ENCODE data around the gene DPY19L3. TPM values are rescaled to one million over a fixed set of nuclear protein-coding genes. Genes with fewer than 3 reads are reported as not detected.

The DPY19L3 gene
- total RNA-seq, 1 experiment from 2014 or later: 27.8 TPM

DNA sequence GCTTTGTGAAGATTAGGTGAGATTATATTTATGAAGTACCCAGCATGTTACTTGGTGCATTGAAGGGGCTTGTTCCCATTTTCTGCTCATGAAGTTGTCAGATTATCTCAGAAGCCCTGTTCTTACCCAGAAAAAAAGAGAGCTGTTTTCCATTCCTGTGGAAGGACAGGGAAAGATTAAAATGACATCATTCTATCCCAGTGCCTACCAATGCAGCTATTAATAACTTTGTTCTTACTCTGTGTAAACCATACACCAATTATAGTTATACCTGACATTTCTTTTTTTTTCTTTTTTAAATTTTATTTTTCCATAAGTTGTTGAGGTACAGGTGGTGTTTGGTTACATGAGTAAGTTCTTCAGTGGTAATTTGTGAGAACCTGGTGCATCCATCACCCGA, 41.5 kb upstream of the DPY19L3 start:
- H3K4me1 ChIP-seq (ENCODE audit: control insufficient read depth, insufficient read depth, low read length): peaks cover 4% of the 10 kb centered on the region; the same call in 1 of the 2 replicates
- no peak overlapping the region for H3K4me3 ChIP-seq (ENCODE audit: low read depth in 2 of 2, low read length in 2 of 2)
- DNase-seq (ENCODE audit: low read depth, low spot score): no peak
- ATAC-seq: no peak
- H3K27ac ChIP-seq (ENCODE audit: low read length): peak overlapping the region; percentile 64; the same call in 1 of the 2 replicates
- POLR2A ChIA-PET: no interaction called here
- no peak for TF ChIP-seq SIN3A (IDR thresholded peaks at IDR 0.05; ENCODE audit: borderline replicate concordance, insufficient read depth, low read depth, low read length)
- TF ChIP-seq, protein P1, sequence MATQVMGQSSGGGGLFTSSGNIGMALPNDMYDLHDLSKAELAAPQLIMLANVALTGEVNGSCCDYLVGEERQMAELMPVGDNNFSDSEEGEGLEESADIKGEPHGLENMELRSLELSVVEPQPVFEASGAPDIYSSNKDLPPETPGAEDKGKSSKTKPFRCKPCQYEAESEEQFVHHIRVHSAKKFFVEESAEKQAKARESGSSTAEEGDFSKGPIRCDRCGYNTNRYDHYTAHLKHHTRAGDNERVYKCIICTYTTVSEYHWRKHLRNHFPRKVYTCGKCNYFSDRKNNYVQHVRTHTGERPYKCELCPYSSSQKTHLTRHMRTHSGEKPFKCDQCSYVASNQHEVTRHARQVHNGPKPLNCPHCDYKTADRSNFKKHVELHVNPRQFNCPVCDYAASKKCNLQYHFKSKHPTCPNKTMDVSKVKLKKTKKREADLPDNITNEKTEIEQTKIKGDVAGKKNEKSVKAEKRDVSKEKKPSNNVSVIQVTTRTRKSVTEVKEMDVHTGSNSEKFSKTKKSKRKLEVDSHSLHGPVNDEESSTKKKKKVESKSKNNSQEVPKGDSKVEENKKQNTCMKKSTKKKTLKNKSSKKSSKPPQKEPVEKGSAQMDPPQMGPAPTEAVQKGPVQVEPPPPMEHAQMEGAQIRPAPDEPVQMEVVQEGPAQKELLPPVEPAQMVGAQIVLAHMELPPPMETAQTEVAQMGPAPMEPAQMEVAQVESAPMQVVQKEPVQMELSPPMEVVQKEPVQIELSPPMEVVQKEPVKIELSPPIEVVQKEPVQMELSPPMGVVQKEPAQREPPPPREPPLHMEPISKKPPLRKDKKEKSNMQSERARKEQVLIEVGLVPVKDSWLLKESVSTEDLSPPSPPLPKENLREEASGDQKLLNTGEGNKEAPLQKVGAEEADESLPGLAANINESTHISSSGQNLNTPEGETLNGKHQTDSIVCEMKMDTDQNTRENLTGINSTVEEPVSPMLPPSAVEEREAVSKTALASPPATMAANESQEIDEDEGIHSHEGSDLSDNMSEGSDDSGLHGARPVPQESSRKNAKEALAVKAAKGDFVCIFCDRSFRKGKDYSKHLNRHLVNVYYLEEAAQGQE (IDR thresholded peaks at IDR 0.05; ENCODE audit: insufficient read depth in 1 of 2, low read depth in 2 of 2, low read length in 1 of 2): no peak
- no peak for TF ChIP-seq TCF7L2 (IDR thresholded peaks at IDR 0.05; ENCODE audit: low read depth, low read length)
- H3K9me3 ChIP-seq (ENCODE audit: control insufficient read depth, insufficient read depth, low read depth, low read length): no peaks in the 10 kb centered on the region
- no TSS peak for BruUV-seq (replicated peaks)
- no peaks in the 10 kb centered on the region for H3K27me3 ChIP-seq (ENCODE audit: control insufficient read depth, insufficient read depth, low read length)
- H3K36me3 ChIP-seq (ENCODE audit: control insufficient read depth, insufficient read depth, low read length): peaks cover 28% of the 10 kb centered on the region
- intact Hi-C loops (cut with micrococcal nuclease; ENCODE audit: unreplicated experiment): no loop called here
- CTCF ChIA-PET: no interaction called here
- in situ Hi-C loops (cut with HindIII; ENCODE audit: low pct_unique_long_range_greater_than_20kb, low sequenced_read_pairs): no loop called here

DNA sequence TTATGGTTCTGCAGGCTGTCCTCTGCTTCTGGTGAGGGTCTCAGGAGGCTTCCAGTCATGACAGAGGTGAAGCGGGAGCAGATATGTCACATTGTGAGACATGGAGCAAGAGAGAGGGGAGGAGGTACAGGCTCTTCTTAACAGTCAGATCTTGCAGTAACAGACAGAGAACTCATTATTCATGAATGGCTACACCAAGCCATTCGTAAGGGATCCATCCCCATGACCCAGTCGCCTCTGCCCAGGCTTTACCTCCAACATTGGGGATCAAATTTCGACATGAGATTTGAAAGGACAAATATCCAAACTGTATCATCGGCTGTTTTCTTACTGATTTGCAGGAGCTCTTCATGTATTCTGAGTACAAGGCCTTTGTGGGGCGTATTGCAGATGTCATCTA, 38.5 kb upstream of the DPY19L3 start:
- peaks cover 9% of the 10 kb centered on the region for H3K4me1 ChIP-seq (ENCODE audit: control insufficient read depth, insufficient read depth, low read length)
- ChIA-PET POLR2A (no interaction called here), CTCF (interaction anchor here (1.1 kb wide), 1 partner anchor 9 kb away, joined by 4 read pairs; no protein-coding TSS in a partner anchor)
- peaks cover 8% of the 10 kb centered on the region for H3K36me3 ChIP-seq (ENCODE audit: control insufficient read depth, insufficient read depth, low read length)
- peak overlapping the region; percentile 18; the same call in 1 of the 2 replicates for H3K27ac ChIP-seq (ENCODE audit: low read length)
- no TSS peak for BruUV-seq (replicated peaks)
- ATAC-seq (no peak), DNase-seq (ENCODE audit: low read depth, low spot score) (no peak)
- no peak overlapping the region for H3K4me3 ChIP-seq (ENCODE audit: low read depth in 2 of 2, low read length in 2 of 2)
- no peak for TF ChIP-seq TCF7L2 (IDR thresholded peaks at IDR 0.05; ENCODE audit: low read depth, low read length)
- TF ChIP-seq, protein P1 (IDR thresholded peaks at IDR 0.05; ENCODE audit: insufficient read depth in 1 of 2, low read depth in 2 of 2, low read length in 1 of 2): no peak
- TF ChIP-seq, protein P2, sequence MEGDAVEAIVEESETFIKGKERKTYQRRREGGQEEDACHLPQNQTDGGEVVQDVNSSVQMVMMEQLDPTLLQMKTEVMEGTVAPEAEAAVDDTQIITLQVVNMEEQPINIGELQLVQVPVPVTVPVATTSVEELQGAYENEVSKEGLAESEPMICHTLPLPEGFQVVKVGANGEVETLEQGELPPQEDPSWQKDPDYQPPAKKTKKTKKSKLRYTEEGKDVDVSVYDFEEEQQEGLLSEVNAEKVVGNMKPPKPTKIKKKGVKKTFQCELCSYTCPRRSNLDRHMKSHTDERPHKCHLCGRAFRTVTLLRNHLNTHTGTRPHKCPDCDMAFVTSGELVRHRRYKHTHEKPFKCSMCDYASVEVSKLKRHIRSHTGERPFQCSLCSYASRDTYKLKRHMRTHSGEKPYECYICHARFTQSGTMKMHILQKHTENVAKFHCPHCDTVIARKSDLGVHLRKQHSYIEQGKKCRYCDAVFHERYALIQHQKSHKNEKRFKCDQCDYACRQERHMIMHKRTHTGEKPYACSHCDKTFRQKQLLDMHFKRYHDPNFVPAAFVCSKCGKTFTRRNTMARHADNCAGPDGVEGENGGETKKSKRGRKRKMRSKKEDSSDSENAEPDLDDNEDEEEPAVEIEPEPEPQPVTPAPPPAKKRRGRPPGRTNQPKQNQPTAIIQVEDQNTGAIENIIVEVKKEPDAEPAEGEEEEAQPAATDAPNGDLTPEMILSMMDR (IDR thresholded peaks at IDR 0.05): no peak
- no peak for TF ChIP-seq SIN3A (IDR thresholded peaks at IDR 0.05; ENCODE audit: borderline replicate concordance, insufficient read depth, low read depth, low read length)
- TF ChIP-seq POLR2AphosphoS5 (IDR thresholded peaks at IDR 0.05; ENCODE audit: low read depth, low read length): no peak
- intact Hi-C loops (cut with micrococcal nuclease; ENCODE audit: unreplicated experiment): no loop called here
- H3K9me3 ChIP-seq (ENCODE audit: control insufficient read depth, insufficient read depth, low read depth, low read length): no peaks in the 10 kb centered on the region; the same call in 1 of the 2 replicates
- in situ Hi-C loops (cut with HindIII; ENCODE audit: low pct_unique_long_range_greater_than_20kb, low sequenced_read_pairs): no loop called here
- no peaks in the 10 kb centered on the region for H3K27me3 ChIP-seq (ENCODE audit: control insufficient read depth, insufficient read depth, low read length)
